CD14-positive monocyte (primary cell): ENCODE measurements around the gene LIX1L. TPM values are rescaled to one million over a fixed set of nuclear protein-coding genes. Genes with fewer than 3 reads are reported as not detected.

ENCODE experiments used
- DNase-seq, 3 donors: peaks; one replicate each; pipeline ENCODE4 v3.0.0-alpha.2; 2011 to 2022
- H2AFZ ChIP-seq: 2 replicates; pipeline ENCODE4 v1.6.0; 2012; ENCODE audit warnings: mild to moderate bottlenecking, low read depth, low read length, inconsistent platforms; ENCODE audit not compliant: insufficient read depth, poor library complexity, severe bottlenecking
- H3K27ac ChIP-seq, 2 donors: 1 replicate in 1 of 2; 2 replicates in 1 of 2; pipeline ENCODE4 v1.5.1; 2012 to 2013; ENCODE audit warnings: low read length in 2 of 2, control low read depth in 1 of 2, inconsistent platforms in 1 of 2, low read depth in 1 of 2, mild to moderate bottlenecking in 1 of 2
- H3K27me3 ChIP-seq, 2 donors: one replicate each; pipeline versions ENCODE4 v1.6.0 to v1.6.1; 2011 to 2013; ENCODE audit warnings: low read length in 2 of 2; ENCODE audit not compliant: control insufficient read depth in 2 of 2, insufficient read depth in 2 of 2
- H3K36me3 ChIP-seq, 2 donors: replicated peaks in 1 of 2; 1 replicate in 1 of 2; 2 replicates in 1 of 2; pipeline versions ENCODE4 v1.5.1 to v1.6.1; 2012 to 2013; ENCODE audit warnings: low read length in 2 of 2, control low read depth in 1 of 2, inconsistent platforms in 1 of 2, mild to moderate bottlenecking in 1 of 2; ENCODE audit not compliant: insufficient read depth in 2 of 2, control insufficient read depth in 1 of 2
- H3K4me1 ChIP-seq, 2 donors: 1 replicate in 1 of 2; 2 replicates in 1 of 2; pipeline versions ENCODE4 v1.5.1 to v1.6.1; 2012 to 2013; ENCODE audit warnings: low read length in 2 of 2, control low read depth in 1 of 2, inconsistent platforms in 1 of 2, mild to moderate bottlenecking in 1 of 2, moderate library complexity in 1 of 2; ENCODE audit not compliant: insufficient read depth in 2 of 2, control insufficient read depth in 1 of 2
- H3K4me2 ChIP-seq: replicated peaks from 2 replicates; pipeline ENCODE3; 2012; ENCODE audit warnings: low read length, moderate library complexity, mild to moderate bottlenecking; ENCODE audit not compliant: poor library complexity, severe bottlenecking; ENCODE audit errors: extremely low read depth
- H3K4me3 ChIP-seq, 3 experiments: fragments of 200-600 bp in 1 of 3; sonication (generic) in 1 of 3; replicated peaks in 1 of 3; 1 replicate in 2 of 3; 2 replicates in 1 of 3; pipeline ENCODE4 v1.5.1; 2011 to 2013; ENCODE audit warnings: low read length in 3 of 3, mild to moderate bottlenecking in 3 of 3, control low read depth in 2 of 3, low read depth in 2 of 3, inconsistent platforms in 1 of 3, moderate library complexity in 1 of 3
- H3K79me2 ChIP-seq: 2 replicates; pipeline ENCODE4 v1.6.0; 2012; ENCODE audit warnings: mild to moderate bottlenecking, control low read depth, inconsistent platforms, low read length, moderate library complexity; ENCODE audit not compliant: insufficient read depth
- H3K9ac ChIP-seq: 2 replicates; pipeline ENCODE4 v1.6.0; 2017; ENCODE audit warnings: low read length, mild to moderate bottlenecking; ENCODE audit not compliant: insufficient read depth, poor library complexity, severe bottlenecking
- H3K9me3 ChIP-seq, 2 donors: replicated peaks in 1 of 2; 1 replicate in 1 of 2; 2 replicates in 1 of 2; pipeline versions ENCODE4 v1.5.1 to v1.6.1; 2012 to 2013; ENCODE audit warnings: low read length in 2 of 2, control low read depth in 1 of 2; ENCODE audit not compliant: control insufficient read depth in 1 of 2, insufficient read depth in 1 of 2
- H4K20me1 ChIP-seq: 2 replicates; pipeline ENCODE4 v1.6.0; 2012; ENCODE audit warnings: mild to moderate bottlenecking, low read length, control low read depth, moderate library complexity; ENCODE audit not compliant: insufficient read depth
- H3K27ac Mint-ChIP-seq, 7 donors: one replicate each; pipeline ENCODE4 v1.8.0; 2020; ENCODE audit warnings: mild to moderate bottlenecking in 7 of 7, mixed read lengths in 7 of 7, moderate library complexity in 6 of 7, inconsistent platforms in 2 of 7
- H3K27me3 Mint-ChIP-seq, 3 donors: one replicate each; pipeline ENCODE4 v1.8.0; 2021 to 2022; ENCODE audit warnings: low read depth in 3 of 3, mild to moderate bottlenecking in 3 of 3, mixed read lengths in 3 of 3, moderate library complexity in 3 of 3, inconsistent platforms in 1 of 3
- H3K36me3 Mint-ChIP-seq, 2 donors: one replicate each; pipeline ENCODE4 v1.8.0; 2020; ENCODE audit warnings: mixed read lengths in 2 of 2, inconsistent platforms in 1 of 2, mild to moderate bottlenecking in 1 of 2
- H3K4me1 Mint-ChIP-seq: one replicate; pipeline ENCODE4 v1.8.0; 2020; ENCODE audit warnings: mild to moderate bottlenecking, mixed read lengths
- H3K4me3 Mint-ChIP-seq, 2 donors: one replicate each; pipeline ENCODE4 v1.8.0; 2020; ENCODE audit warnings: mild to moderate bottlenecking in 2 of 2, mixed read lengths in 2 of 2, moderate library complexity in 1 of 2
- H3K9me3 Mint-ChIP-seq, 7 donors: one replicate each; pipeline ENCODE4 v1.8.0; 2020 to 2022; ENCODE audit warnings: mixed read lengths in 7 of 7, mild to moderate bottlenecking in 6 of 7, moderate library complexity in 6 of 7, inconsistent platforms in 2 of 7
- CTCF ChIP-seq: fragments of 200-600 bp; IDR thresholded peaks from one replicate; pipeline ENCODE4 v1.8.0; 2022; ENCODE audit warnings: antibody characterized with exemption, mild to moderate bottlenecking
- WGBS: methylation state at CpG from one replicate; pipeline ENCODE4 v1.1.5; 2013; ENCODE audit warnings: missing lambda C conversion rate; ENCODE audit not compliant: insufficient coverage; 5-methylcytosine and 5-hydroxymethylcytosine counted together
- intact Hi-C, 2 donors: fragments of 100-400 bp; cut with micrococcal nuclease; formaldehyde crosslinking; loops; one replicate each; pipeline versions ENCODE4 v1.15.0 to v1.15.1; 2023
- polyA plus RNA-seq, 3 donors: library from polyadenylated mRNA; depleted of rRNA in 1 of 3; unstranded in 2 of 3; stranded (reverse) in 1 of 3; fragments of 300-500 nt in 2 of 3; fragments of >200 nt in 1 of 3; fragmentation: Illumina TruSeq in 2 of 3; gene quantifications; 1 replicate in 2 of 3; 2 replicates in 1 of 3; pipeline ENCODE4 v1.2.3, GENCODE V29; 2012 to 2021

The LIX1L gene
- polyA plus RNA-seq, 3 donors: 6.3 to 13.6 (median 8.5) TPM

GRCh38 chr1:145977486-145978470 lies 20.0 kb upstream of the LIX1L start:
- no CpG with 5 or more reads among the region's 9 CpGs for WGBS
- peaks cover 7 to 19% of the 10 kb centered on the region in 2 donors for H3K36me3 Mint-ChIP-seq
- peak overlapping the region; percentile 26 to 74 (median 29) for H3K4me3 ChIP-seq

More at GRCh38 chr1:145977486-145978470, 20.0 kb upstream of the LIX1L start:
- Histone ChIP-seq H3K9ac (peak overlapping the region; percentile 74), H3K79me2 (peaks cover 17% of the 10 kb centered on the region), H3K27ac (peak overlapping the region; percentile 31 to 99), H4K20me1 (no peaks in the 10 kb centered on the region), H3K36me3 (peaks cover 0 to 6% of the 10 kb centered on the region in 2 donors), H3K4me2 (peak overlapping the region; percentile 84), H3K27me3 (no peaks in the 10 kb centered on the region), H3K9me3 (no peaks in the 10 kb centered on the region), H3K4me1 (peaks cover 42 to 58% of the 10 kb centered on the region in 2 donors), H2AFZ (peak overlapping the region; percentile 55)
- Mint-ChIP-seq H3K27ac (no peak overlapping the region), H3K27me3 (peaks cover 0 to 2% (median 0%) of the 10 kb centered on the region in 3 donors), H3K4me3 (peak overlapping the region; percentile 21 to 56), H3K9me3 (no peaks in the 10 kb centered on the region), H3K4me1 (peaks cover 17% of the 10 kb centered on the region)
- intact Hi-C loops: loop anchor here (1.0 to 5.0 kb wide), 4 partner anchors 10 to 60 kb away; partner anchors contain the start of gene PEX11B (in 1 of the 2)
- DNase-seq: peak; percentile 71 to 82 (median 78)
- TF ChIP-seq CTCF: peak; percentile 85
